CD4-positive, alpha-beta T cell (primary cell): ENCODE measurements around the gene ZNF143. TPM values are rescaled to one million over a fixed set of nuclear protein-coding genes. Genes with fewer than 3 reads are reported as not detected.
A peak's percentile ranks its signal among the peaks of the same experiment; 100 is the strongest.

Experiments
- ATAC-seq: fragments of 200-7000 bp; cut with Tn5 transposase; one replicate; pipeline ENCODE4 v1.10.0; 2022; ENCODE audit warnings: mild to moderate bottlenecking; ENCODE audit not compliant: poor library complexity
- CTCF ChIA-PET: fragments of 350-600 bp; sonication (Branson Sonifier 250); formaldehyde crosslinking; loops from one replicate; lab custom pipeline; 2021; ENCODE audit warnings: antibody characterized with exemption, inconsistent platforms; lab: Charles Lee
- POLR2A ChIA-PET: fragments of 350-600 bp; sonication (Branson Sonifier 250); formaldehyde crosslinking; loops from one replicate; lab custom pipeline; 2021; ENCODE audit warnings: antibody characterized with exemption, inconsistent platforms; lab: Charles Lee
- DNase-seq, 14 experiments: peaks; one replicate each; pipeline ENCODE4 v3.0.0-alpha.2; 2013 to 2020; ENCODE audit warnings: mixed read lengths in 2 of 14
- H3K27ac ChIP-seq, 2 donors: one replicate each; pipeline versions ENCODE4 v1.5.1 to v1.7.0; 2013; ENCODE audit warnings: low read length in 2 of 2, low read depth in 1 of 2, mild to moderate bottlenecking in 1 of 2
- H3K27me3 ChIP-seq, 2 experiments: 1 replicate in 1 of 2; 2 replicates in 1 of 2; pipeline versions ENCODE4 v1.6.1 to v1.7.0; 2013; ENCODE audit warnings: low read length in 2 of 2, control low read depth in 1 of 2, mild to moderate bottlenecking in 1 of 2, moderate library complexity in 1 of 2; ENCODE audit not compliant: insufficient read depth in 2 of 2, control insufficient read depth in 1 of 2
- H3K36me3 ChIP-seq: one replicate; pipeline ENCODE4 v1.6.1; 2013; ENCODE audit warnings: low read length, control low read depth; ENCODE audit not compliant: insufficient read depth
- H3K4me1 ChIP-seq: one replicate; pipeline ENCODE4 v1.6.1; 2013; ENCODE audit warnings: low read length, control low read depth; ENCODE audit not compliant: insufficient read depth
- H3K4me3 ChIP-seq: one replicate; pipeline ENCODE4 v1.5.1; 2013; ENCODE audit warnings: mild to moderate bottlenecking, low read length, moderate library complexity
- H3K9me3 ChIP-seq, 2 experiments: 1 replicate in 1 of 2; 2 replicates in 1 of 2; pipeline versions ENCODE4 v1.6.1 to v1.7.0; 2013; ENCODE audit warnings: low read length in 2 of 2, mild to moderate bottlenecking in 2 of 2, control low read depth in 1 of 2, moderate library complexity in 1 of 2; ENCODE audit not compliant: control insufficient read depth in 1 of 2, insufficient read depth in 1 of 2
- H3K27ac Mint-ChIP-seq: one replicate; pipeline ENCODE4 v1.8.0; 2020; ENCODE audit warnings: mixed read lengths
- H3K27me3 Mint-ChIP-seq: one replicate; pipeline ENCODE4 v1.8.0; 2021; ENCODE audit warnings: mixed read lengths
- H3K36me3 Mint-ChIP-seq: one replicate; pipeline ENCODE4 v1.8.0; 2021; ENCODE audit warnings: low read depth, mixed read lengths
- H3K4me1 Mint-ChIP-seq: one replicate; pipeline ENCODE4 v1.8.0; 2021; ENCODE audit warnings: low read depth, mixed read lengths
- H3K4me3 Mint-ChIP-seq: one replicate; pipeline ENCODE4 v1.8.0; 2020; ENCODE audit warnings: mild to moderate bottlenecking, mixed read lengths
- H3K9me3 Mint-ChIP-seq: one replicate; pipeline ENCODE4 v1.8.0; 2020; ENCODE audit warnings: mixed read lengths
- CTCF ChIP-seq: fragments of 200-600 bp; IDR thresholded peaks from one replicate; pipeline ENCODE4 v1.8.0; 2022; ENCODE audit warnings: antibody characterized with exemption, mild to moderate bottlenecking
- intact Hi-C, 2 experiments: fragments of 100-400 bp; cut with DNase I in 1 of 2; cut with micrococcal nuclease in 1 of 2; formaldehyde crosslinking; loops; one replicate each; pipeline versions ENCODE4 v1.15.1 to v1.9.0; 2023 to 2025; cut with DNase I, micrococcal nuclease
- total RNA-seq, 174 experiments: library from RNA in 2 of 174; stranded (reverse) in 2 of 174; gene quantifications; one replicate each; pipeline ENCODE4 v1.2.3 and lab custom pipeline; 2021 to 2026

Gene ZNF143
- total RNA-seq, 2 experiments from 2014 or later, result 18.0 to 20.3 TPM

GRCh38 chr11:9568161-9568853 lies 107.5 kb downstream of the ZNF143 start:
- Mint-ChIP-seq H3K27ac (peak overlapping the region; percentile 82), H3K9me3 (no peaks in the 10 kb centered on the region), H3K36me3 (no peaks in the 10 kb centered on the region), H3K4me1 (peaks cover 25% of the 10 kb centered on the region), H3K27me3 (no peaks in the 10 kb centered on the region), H3K4me3 (peak overlapping the region; percentile 74)
- H3K4me1 ChIP-seq, result peaks cover 23% of the 10 kb centered on the region
- no peaks in the 10 kb centered on the region for H3K27me3 ChIP-seq
- ChIA-PET POLR2A (interaction anchor here (0.9 kb wide), 1 partner anchor 106 kb away, joined by 4 read pairs; no protein-coding TSS in a partner anchor), CTCF (interaction anchor here (1.0 to 1.8 kb wide), 2 partner anchors 33 to 45 kb away, joined by 3 to 7 read pairs; no protein-coding TSS in a partner anchor)
- H3K9me3 ChIP-seq, result peaks cover 0 to 4% of the 10 kb centered on the region in 2 experiments
- intact Hi-C loops, result no loop called here
- peak overlapping the region in 1 of 2 donors; percentile 23 for H3K27ac ChIP-seq
- no peaks in the 10 kb centered on the region for H3K36me3 ChIP-seq
- DNase-seq, result no peak
- no peak for ATAC-seq
- no peak overlapping the region for H3K4me3 ChIP-seq
- no peak for TF ChIP-seq CTCF

DNA sequence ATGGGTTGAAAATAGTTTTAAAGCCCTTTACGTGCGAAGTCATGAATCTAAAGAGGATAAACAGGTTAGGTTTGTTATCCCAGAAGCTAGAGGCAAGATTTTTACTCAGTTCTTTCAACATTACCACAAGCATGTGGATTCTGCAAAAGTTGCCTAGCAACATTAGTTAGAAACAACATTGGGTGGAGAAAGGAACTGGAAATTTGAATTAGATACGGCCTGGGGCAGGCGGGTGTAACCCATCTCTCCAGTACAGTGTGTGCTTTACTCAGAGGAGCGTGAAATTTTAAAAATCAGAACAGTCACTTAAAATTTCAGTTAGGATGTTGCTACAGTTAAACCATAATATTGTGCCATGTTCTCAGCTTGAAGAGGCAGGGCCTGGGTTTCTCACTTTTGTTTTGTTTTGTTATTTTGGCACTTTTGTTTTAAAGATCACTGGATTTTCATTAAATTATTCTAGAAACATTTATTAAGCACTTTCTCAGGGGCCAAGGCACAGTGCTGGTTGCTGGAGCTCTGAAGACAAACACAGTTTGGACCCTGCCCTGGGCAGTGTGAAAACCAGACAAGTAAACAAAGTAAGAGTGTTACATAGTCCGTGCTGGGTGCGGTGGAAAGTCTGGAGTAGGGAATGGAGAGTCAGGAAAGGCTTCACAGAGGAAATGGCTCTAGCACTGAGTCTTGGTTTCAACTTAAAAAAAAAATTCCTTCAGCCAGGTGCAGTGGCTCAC lies 108.2 kb downstream of the ZNF143 start:
- H3K4me3 ChIP-seq, result no peak overlapping the region
- ChIA-PET POLR2A (interaction anchor here (0.9 kb wide), 1 partner anchor 107 kb away, joined by 4 read pairs; no protein-coding TSS in a partner anchor), CTCF (interaction anchor here (1.0 to 1.8 kb wide), 2 partner anchors 34 to 44 kb away, joined by 3 to 7 read pairs; no protein-coding TSS in a partner anchor)
- H3K9me3 ChIP-seq, result peaks cover 0 to 4% of the 10 kb centered on the region in 2 experiments
- TF ChIP-seq CTCF, result no peak
- peak overlapping the region in 1 of 2 donors; percentile 23 for H3K27ac ChIP-seq
- H3K4me1 ChIP-seq, result peaks cover 23% of the 10 kb centered on the region
- Mint-ChIP-seq H3K4me1 (peaks cover 25% of the 10 kb centered on the region), H3K27me3 (no peaks in the 10 kb centered on the region), H3K27ac (peak overlapping the region; percentile 82), H3K36me3 (no peaks in the 10 kb centered on the region), H3K4me3 (peak overlapping the region; percentile 74), H3K9me3 (no peaks in the 10 kb centered on the region)
- H3K36me3 ChIP-seq, result no peaks in the 10 kb centered on the region
- H3K27me3 ChIP-seq, result no peaks in the 10 kb centered on the region
- intact Hi-C loops, result no loop called here
- ATAC-seq (peak; percentile 4), DNase-seq (peak in 4 of 14 experiments; percentile 9 to 72 (median 58))

DNA sequence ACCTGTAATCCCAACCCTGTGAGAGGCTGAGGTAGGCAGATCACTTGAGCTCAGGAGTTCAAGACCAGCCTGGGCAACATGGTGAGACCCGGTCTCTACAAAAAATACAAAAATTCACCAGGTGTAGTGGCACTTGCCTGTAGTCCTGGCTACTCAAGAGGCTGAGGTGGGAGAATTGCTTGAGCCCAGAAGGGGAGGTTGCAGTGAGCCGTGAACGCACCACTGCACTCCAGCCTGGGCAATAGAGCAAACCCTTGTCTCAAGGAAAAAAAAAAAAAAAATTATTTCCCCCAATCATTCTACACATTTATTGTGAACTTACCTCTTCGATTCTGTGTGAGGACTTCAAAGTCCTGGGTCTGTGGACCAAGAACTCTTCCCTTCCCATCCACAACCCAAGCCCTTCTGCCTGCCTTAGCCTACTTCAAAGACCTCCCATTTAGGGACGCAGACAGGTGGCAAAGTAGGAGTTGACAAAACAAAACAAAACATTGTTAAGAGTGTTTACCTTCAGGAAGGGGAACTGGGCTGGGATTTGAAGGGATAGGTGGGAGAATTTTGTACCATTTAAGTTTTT lies 108.9 kb downstream of the ZNF143 start:
- TF ChIP-seq CTCF, result no peak
- no peaks in the 10 kb centered on the region for H3K36me3 Mint-ChIP-seq
- H3K9me3 Mint-ChIP-seq, result no peaks in the 10 kb centered on the region
- peaks cover 26% of the 10 kb centered on the region for H3K4me1 Mint-ChIP-seq
- ChIA-PET CTCF (interaction anchor here (1.0 to 1.8 kb wide), 2 partner anchors 35 to 43 kb away, joined by 3 to 7 read pairs; no protein-coding TSS in a partner anchor), POLR2A (interaction anchor here (0.9 kb wide), 1 partner anchor 108 kb away, joined by 4 read pairs; no protein-coding TSS in a partner anchor)
- Histone ChIP-seq H3K9me3 (peaks cover 0 to 4% of the 10 kb centered on the region in 2 experiments), H3K4me3 (no peak overlapping the region), H3K4me1 (peaks cover 25% of the 10 kb centered on the region), H3K36me3 (no peaks in the 10 kb centered on the region), H3K27ac (no peak overlapping the region), H3K27me3 (no peaks in the 10 kb centered on the region)
- H3K27ac Mint-ChIP-seq, result no peak overlapping the region
- no peak for ATAC-seq
- intact Hi-C loops, result loop anchor here in 1 of 2 experiments (5.0 kb wide), 3 partner anchors 32 to 182 kb away; partner anchors contain the start of gene ZNF143
- peak overlapping the region; percentile 64 for H3K4me3 Mint-ChIP-seq
- peaks cover 1% of the 10 kb centered on the region for H3K27me3 Mint-ChIP-seq
- no peak for DNase-seq
